ENCODE results near the gene FRMD5. TPM values are rescaled to one million over a fixed set of nuclear protein-coding genes. Genes with fewer than 3 reads are reported as not detected.

Gene FRMD5
- total RNA-seq, 1 donor from 2014 or later = 0.54 TPM

DNA sequence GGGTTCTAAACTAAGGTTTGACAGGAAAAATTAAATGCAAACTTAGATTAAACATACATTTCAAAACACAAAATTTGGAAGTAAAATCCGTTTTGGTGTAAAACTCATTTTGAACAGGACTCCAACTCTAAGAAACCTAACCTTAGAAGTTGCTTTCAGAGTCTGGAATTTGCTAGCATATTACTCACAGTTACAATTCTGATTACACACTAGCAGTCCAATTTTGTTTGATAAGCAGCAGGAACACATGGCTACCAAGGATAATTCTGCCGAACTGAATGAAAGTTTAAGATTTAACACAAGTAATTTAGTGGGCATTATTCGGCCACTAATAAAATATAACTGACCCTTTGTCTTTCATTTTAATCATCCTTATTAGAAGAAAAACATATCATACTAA is 49.6 kb downstream of the FRMD5 start:
- H3K4me1 Mint-ChIP-seq (ENCODE audit: unreplicated experiment) = no peaks in the 10 kb centered on the region
- no peaks in the 10 kb centered on the region for H3K9me3 Mint-ChIP-seq (ENCODE audit: unreplicated experiment)
- no peak for DNase-seq (ENCODE audit: low spot score)
- H3K4me3 Mint-ChIP-seq (ENCODE audit: unreplicated experiment) = no peak overlapping the region
- no peak overlapping the region for H3K27ac Mint-ChIP-seq (ENCODE audit: unreplicated experiment)
- H3K27me3 Mint-ChIP-seq (ENCODE audit: unreplicated experiment) = no peaks in the 10 kb centered on the region
- TF ChIP-seq CTCF (IDR thresholded peaks at IDR 0.05; ENCODE audit: unreplicated experiment) = no peak
- no peaks in the 10 kb centered on the region for H3K36me3 Mint-ChIP-seq (ENCODE audit: low read depth, unreplicated experiment)

- Mint-ChIP-seq H3K4me1 (ENCODE audit: unreplicated experiment) (no peaks in the 10 kb centered on the region), H3K36me3 (ENCODE audit: low read depth, unreplicated experiment) (no peaks in the 10 kb centered on the region), H3K9me3 (ENCODE audit: unreplicated experiment) (no peaks in the 10 kb centered on the region), H3K4me3 (ENCODE audit: unreplicated experiment) (no peak overlapping the region), H3K27ac (ENCODE audit: unreplicated experiment) (no peak overlapping the region), H3K27me3 (ENCODE audit: unreplicated experiment) (no peaks in the 10 kb centered on the region)
- no peak for TF ChIP-seq CTCF (IDR thresholded peaks at IDR 0.05; ENCODE audit: unreplicated experiment)
- DNase-seq (ENCODE audit: low spot score) = no peak
Measured at GRCh38 chr15:44144992-44145391, 50.1 kb downstream of the FRMD5 start.

GRCh38 chr15:44144184-44144583 is 50.9 kb downstream of the FRMD5 start:
- no peaks in the 10 kb centered on the region for H3K4me1 Mint-ChIP-seq (ENCODE audit: unreplicated experiment)
- no peaks in the 10 kb centered on the region for H3K27me3 Mint-ChIP-seq (ENCODE audit: unreplicated experiment)
- DNase-seq (ENCODE audit: low spot score) = no peak
- no peak for TF ChIP-seq CTCF (IDR thresholded peaks at IDR 0.05; ENCODE audit: unreplicated experiment)
- H3K4me3 Mint-ChIP-seq (ENCODE audit: unreplicated experiment) = no peak overlapping the region
- no peaks in the 10 kb centered on the region for H3K9me3 Mint-ChIP-seq (ENCODE audit: unreplicated experiment)
- H3K36me3 Mint-ChIP-seq (ENCODE audit: low read depth, unreplicated experiment) = no peaks in the 10 kb centered on the region
- no peak overlapping the region for H3K27ac Mint-ChIP-seq (ENCODE audit: unreplicated experiment)

DNA sequence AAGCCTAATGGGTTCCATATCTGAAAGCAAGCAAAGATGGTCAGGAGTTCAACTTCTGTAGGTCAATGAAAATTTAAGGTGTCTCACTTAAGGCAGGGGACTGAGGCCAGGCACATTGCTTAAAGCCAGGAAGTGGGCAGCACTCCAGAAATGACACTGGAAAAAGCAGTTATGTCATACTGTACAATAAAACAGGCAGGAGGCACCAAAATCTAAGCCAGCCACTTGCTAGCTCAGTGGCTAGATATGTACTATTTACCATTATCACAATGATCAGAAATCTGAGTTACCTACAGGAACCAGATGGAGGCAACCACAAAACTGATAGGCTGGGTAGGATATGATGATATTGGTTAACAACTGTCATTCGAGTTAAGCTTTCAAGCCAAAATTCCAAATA is 57.3 kb downstream of the FRMD5 start:
- Mint-ChIP-seq H3K9me3 (ENCODE audit: unreplicated experiment) (no peaks in the 10 kb centered on the region), H3K27ac (ENCODE audit: unreplicated experiment) (no peak overlapping the region), H3K27me3 (ENCODE audit: unreplicated experiment) (no peaks in the 10 kb centered on the region), H3K4me3 (ENCODE audit: unreplicated experiment) (no peak overlapping the region), H3K4me1 (ENCODE audit: unreplicated experiment) (no peaks in the 10 kb centered on the region), H3K36me3 (ENCODE audit: low read depth, unreplicated experiment) (no peaks in the 10 kb centered on the region)
- TF ChIP-seq CTCF (IDR thresholded peaks at IDR 0.05; ENCODE audit: unreplicated experiment) = no peak
- DNase-seq (ENCODE audit: low spot score) = no peak

- TF ChIP-seq CTCF (IDR thresholded peaks at IDR 0.05; ENCODE audit: unreplicated experiment) = no peak
- Mint-ChIP-seq H3K4me1 (ENCODE audit: unreplicated experiment) (no peaks in the 10 kb centered on the region), H3K9me3 (ENCODE audit: unreplicated experiment) (no peaks in the 10 kb centered on the region), H3K4me3 (ENCODE audit: unreplicated experiment) (no peak overlapping the region), H3K27ac (ENCODE audit: unreplicated experiment) (no peak overlapping the region), H3K27me3 (ENCODE audit: unreplicated experiment) (no peaks in the 10 kb centered on the region), H3K36me3 (ENCODE audit: low read depth, unreplicated experiment) (no peaks in the 10 kb centered on the region)
- no peak for DNase-seq (ENCODE audit: low spot score)
Measured at GRCh38 chr15:44136991-44137477, 58.0 kb downstream of the FRMD5 start.
